HEK293 (cell line): ENCODE data around the gene DNMT3A.
A peak's percentile ranks its signal among the peaks of the same experiment; 100 is the strongest.

ENCODE experiments used
- CTCF ChIA-PET: fragments of 350-600 bp; formaldehyde crosslinking; extraction: SDS; loops from one replicate; lab custom pipeline; 2021; ENCODE audit warnings: antibody characterized with exemption; lab: Yijun Ruan, JAX
- POLR2A ChIA-PET: fragments of 300-600 bp; formaldehyde crosslinking; extraction: SDS; loops from one replicate; lab custom pipeline; 2020; ENCODE audit warnings: antibody characterized with exemption, inconsistent platforms; lab: Yijun Ruan, JAX
- H3K27ac ChIP-seq: fragments of 200-500 bp; sonication (Bioruptor generic); 2 replicates; pipeline ENCODE4 v1.5.1; 2014; ENCODE audit warnings: low read depth, low read length, control low read depth, inconsistent platforms; ENCODE audit errors: extremely low read depth
- H3K36me3 ChIP-seq, 2 experiments: fragments of 200-500 bp in 1 of 2; sonication (Bioruptor generic) in 1 of 2; 1 replicate in 1 of 2; 2 replicates in 1 of 2; pipeline ENCODE4 v1.5.1; 2014 to 2017; ENCODE audit warnings: inconsistent platforms in 2 of 2, low read length in 2 of 2; ENCODE audit not compliant: control insufficient read depth in 2 of 2, insufficient read depth in 1 of 2
- H3K4me1 ChIP-seq: fragments of 200-500 bp; sonication (Bioruptor generic); 2 replicates; pipeline ENCODE4 v1.5.1; 2014; ENCODE audit warnings: mild to moderate bottlenecking, low read length, inconsistent platforms; ENCODE audit not compliant: control insufficient read depth, insufficient read depth
- H3K4me3 ChIP-seq: 2 replicates; pipeline ENCODE4 v1.5.1; 2011; ENCODE audit warnings: low read depth, mild to moderate bottlenecking, control low read depth, low read length, moderate library complexity
- H3K9me3 ChIP-seq: fragments of 200-500 bp; sonication (Bioruptor generic); 2 replicates; pipeline ENCODE4 v1.5.1; 2014; ENCODE audit warnings: low read depth, low read length, inconsistent platforms; ENCODE audit not compliant: control insufficient read depth, insufficient read depth
- HIC1 ChIP-seq: fragments of 450-650 bp; formaldehyde crosslinking; IDR thresholded peaks from 2 replicates; pipeline ENCODE4 v1.5.1; 2016; ENCODE audit warnings: missing biosample characterization, missing genetic modification characterization
- PRDM2 ChIP-seq: fragments of 450-650 bp; formaldehyde crosslinking; IDR thresholded peaks from 2 replicates; pipeline ENCODE4 v1.5.1; 2016; ENCODE audit warnings: missing biosample characterization, missing genetic modification characterization, borderline replicate concordance
- PRDM6 ChIP-seq: fragments of 450-650 bp; formaldehyde crosslinking; IDR thresholded peaks from 2 replicates; pipeline ENCODE4 v1.5.1; 2017; ENCODE audit warnings: missing biosample characterization, missing genetic modification characterization
- ZNF211 ChIP-seq: fragments of 450-650 bp; formaldehyde crosslinking; IDR thresholded peaks from 2 replicates; pipeline ENCODE4 v1.5.1; 2016; ENCODE audit warnings: low read depth, missing biosample characterization, missing genetic modification characterization
- ZNF280D ChIP-seq: fragments of 450-650 bp; formaldehyde crosslinking; IDR thresholded peaks from 2 replicates; pipeline ENCODE4 v1.5.1; 2016; ENCODE audit warnings: missing biosample characterization, missing genetic modification characterization
- ZNF660 ChIP-seq: fragments of 450-650 bp; IDR thresholded peaks from 2 replicates; pipeline ENCODE4 v1.5.1; 2018; ENCODE audit warnings: missing biosample characterization, mild to moderate bottlenecking, missing genetic modification characterization
- TF ChIP-seq, protein P1 (sequence below): fragments of 450-650 bp; formaldehyde crosslinking; IDR thresholded peaks from 2 replicates; pipeline ENCODE4 v1.5.1; 2016; ENCODE audit warnings: missing biosample characterization, missing genetic modification characterization

The DNMT3A gene

GRCh38 chr2:25316101-25316500 lies 25.6 kb downstream of the DNMT3A start:
- ChIA-PET CTCF (no interaction called here), POLR2A (no interaction called here)
- Histone ChIP-seq H3K9me3 (no peaks in the 10 kb centered on the region), H3K4me3 (no peak overlapping the region), H3K4me1 (no peaks in the 10 kb centered on the region; the same call in 1 of the 2 replicates), H3K36me3 (peaks cover 0 to 18% of the 10 kb centered on the region in 2 experiments; a peak in 1 of 3 replicates), H3K27ac (no peak overlapping the region)
- TF ChIP-seq PRDM2 (tag by site-specific recombination) (no peak), ZNF660 (tag by site-specific recombination) (no peak), PRDM6 (tag by site-specific recombination) (no peak), HIC1 (tag by site-specific recombination) (no peak)
- TF ChIP-seq, protein P1, sequence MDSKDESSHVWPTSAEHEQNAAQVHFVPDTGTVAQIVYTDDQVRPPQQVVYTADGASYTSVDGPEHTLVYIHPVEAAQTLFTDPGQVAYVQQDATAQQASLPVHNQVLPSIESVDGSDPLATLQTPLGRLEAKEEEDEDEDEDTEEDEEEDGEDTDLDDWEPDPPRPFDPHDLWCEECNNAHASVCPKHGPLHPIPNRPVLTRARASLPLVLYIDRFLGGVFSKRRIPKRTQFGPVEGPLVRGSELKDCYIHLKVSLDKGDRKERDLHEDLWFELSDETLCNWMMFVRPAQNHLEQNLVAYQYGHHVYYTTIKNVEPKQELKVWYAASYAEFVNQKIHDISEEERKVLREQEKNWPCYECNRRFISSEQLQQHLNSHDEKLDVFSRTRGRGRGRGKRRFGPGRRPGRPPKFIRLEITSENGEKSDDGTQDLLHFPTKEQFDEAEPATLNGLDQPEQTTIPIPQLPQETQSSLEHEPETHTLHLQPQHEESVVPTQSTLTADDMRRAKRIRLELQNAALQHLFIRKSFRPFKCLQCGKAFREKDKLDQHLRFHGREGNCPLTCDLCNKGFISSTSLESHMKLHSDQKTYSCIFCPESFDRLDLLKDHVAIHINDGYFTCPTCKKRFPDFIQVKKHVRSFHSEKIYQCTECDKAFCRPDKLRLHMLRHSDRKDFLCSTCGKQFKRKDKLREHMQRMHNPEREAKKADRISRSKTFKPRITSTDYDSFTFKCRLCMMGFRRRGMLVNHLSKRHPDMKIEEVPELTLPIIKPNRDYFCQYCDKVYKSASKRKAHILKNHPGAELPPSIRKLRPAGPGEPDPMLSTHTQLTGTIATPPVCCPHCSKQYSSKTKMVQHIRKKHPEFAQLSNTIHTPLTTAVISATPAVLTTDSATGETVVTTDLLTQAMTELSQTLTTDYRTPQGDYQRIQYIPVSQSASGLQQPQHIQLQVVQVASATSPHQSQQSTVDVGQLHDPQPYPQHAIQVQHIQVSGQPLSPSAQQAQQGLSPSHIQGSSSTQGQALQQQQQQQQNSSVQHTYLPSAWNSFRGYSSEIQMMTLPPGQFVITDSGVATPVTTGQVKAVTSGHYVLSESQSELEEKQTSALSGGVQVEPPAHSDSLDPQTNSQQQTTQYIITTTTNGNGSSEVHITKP (tag by site-specific recombination): no peak

DNA sequence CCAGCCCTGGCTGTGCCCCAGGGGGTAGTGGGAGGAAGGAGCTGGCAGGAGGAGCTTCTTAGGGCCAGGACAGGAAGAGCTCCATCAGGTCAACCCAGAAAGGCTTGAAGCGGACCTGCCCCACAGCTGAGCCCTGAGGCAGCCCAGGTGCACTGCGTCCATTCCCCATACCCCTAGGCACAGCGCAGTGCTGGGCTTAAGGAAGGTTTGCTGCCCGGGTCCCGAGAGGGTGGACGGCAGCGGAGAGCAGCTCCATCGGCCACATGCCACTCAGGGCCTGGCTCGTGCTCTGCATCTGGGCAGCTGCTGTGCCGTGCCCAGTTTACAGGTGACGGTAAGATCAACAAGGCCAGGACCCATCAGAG lies 26.4 kb downstream of the DNMT3A start:
- no peak for TF ChIP-seq ZNF211 (tag by site-specific recombination)
- no peak for TF ChIP-seq ZNF280D (tag by site-specific recombination)
- TF ChIP-seq, all 188 proteins: peak for 0
- Histone ChIP-seq H3K27ac (peak overlapping the region; percentile 64; the same call in 1 of the 2 replicates), H3K9me3 (no peaks in the 10 kb centered on the region), H3K4me3 (no peak overlapping the region), H3K4me1 (peaks cover 3% of the 10 kb centered on the region; the same call in 1 of the 2 replicates), H3K36me3 (peaks cover 0 to 18% of the 10 kb centered on the region in 2 experiments; a peak in 2 of 3 replicates)
- ChIA-PET CTCF (interaction anchor here (1.4 kb wide), 1 partner anchor 28 kb away, joined by 4 read pairs; no protein-coding TSS in a partner anchor), POLR2A (interaction anchor here (1.1 kb wide), 1 partner anchor 8 kb away, joined by 4 read pairs; no protein-coding TSS in a partner anchor)
